ENCODE results near the gene ZNF385D.

Gene ZNF385D

DNA sequence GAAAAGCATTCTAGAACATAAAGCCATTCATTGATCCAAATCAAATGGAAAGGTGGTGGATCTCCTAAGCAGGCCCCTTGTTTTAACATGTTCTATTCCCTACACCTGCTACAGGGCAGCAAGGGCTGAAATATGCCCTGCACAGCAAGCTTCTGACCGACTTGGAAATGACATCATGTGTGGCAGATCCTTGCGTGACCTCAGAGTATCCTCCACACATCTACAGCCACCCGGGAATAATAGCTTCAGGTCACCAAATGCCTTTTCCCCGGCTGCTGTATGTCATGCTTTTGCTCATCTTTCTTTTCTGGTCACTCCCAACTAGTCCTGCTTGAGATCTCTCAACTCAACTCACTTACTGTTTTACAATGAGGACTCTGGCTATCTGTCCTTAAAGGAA, 158.2 kb downstream of the ZNF385D start:
- Histone ChIP-seq H3K9ac (ENCODE audit: low read length in 5 of 5) (no peak overlapping the region), H3K27ac (ENCODE audit: low read depth, low read length) (no peak overlapping the region), H3K4me3 (ENCODE audit: low read depth in 1 of 5, low read length in 5 of 5) (no peak overlapping the region), H3K36me3 (ENCODE audit: control insufficient read depth in 5 of 5, insufficient read depth in 5 of 5, low read length in 5 of 5) (no peaks in the 10 kb centered on the region), H3K27me3 (ENCODE audit: control insufficient read depth in 5 of 5, insufficient read depth in 4 of 5, low read length in 5 of 5) (no peaks in the 10 kb centered on the region), H3K4me1 (ENCODE audit: control insufficient read depth in 5 of 5, insufficient read depth in 5 of 5, low read length in 5 of 5) (no peaks in the 10 kb centered on the region), H3K9me3 (ENCODE audit: control insufficient read depth in 5 of 5, low read length in 5 of 5) (no peaks in the 10 kb centered on the region)

GRCh38 chr3:21587894-21588293, 163.1 kb downstream of the ZNF385D start:
- H3K4me1 ChIP-seq (ENCODE audit: control insufficient read depth in 5 of 5, insufficient read depth in 5 of 5, low read length in 5 of 5), result peaks cover 0 to 5% (median 0%) of the 10 kb centered on the region in 5 donors
- H3K4me3 ChIP-seq (ENCODE audit: low read depth in 1 of 5, low read length in 5 of 5), result no peak overlapping the region
- H3K27ac ChIP-seq (ENCODE audit: low read depth, low read length), result no peak overlapping the region
- no peaks in the 10 kb centered on the region for H3K36me3 ChIP-seq (ENCODE audit: control insufficient read depth in 5 of 5, insufficient read depth in 5 of 5, low read length in 5 of 5)
- no peak overlapping the region for H3K9ac ChIP-seq (ENCODE audit: low read length in 5 of 5)
- no peaks in the 10 kb centered on the region for H3K27me3 ChIP-seq (ENCODE audit: control insufficient read depth in 5 of 5, insufficient read depth in 4 of 5, low read length in 5 of 5)
- H3K9me3 ChIP-seq (ENCODE audit: control insufficient read depth in 5 of 5, low read length in 5 of 5), result no peaks in the 10 kb centered on the region

DNA sequence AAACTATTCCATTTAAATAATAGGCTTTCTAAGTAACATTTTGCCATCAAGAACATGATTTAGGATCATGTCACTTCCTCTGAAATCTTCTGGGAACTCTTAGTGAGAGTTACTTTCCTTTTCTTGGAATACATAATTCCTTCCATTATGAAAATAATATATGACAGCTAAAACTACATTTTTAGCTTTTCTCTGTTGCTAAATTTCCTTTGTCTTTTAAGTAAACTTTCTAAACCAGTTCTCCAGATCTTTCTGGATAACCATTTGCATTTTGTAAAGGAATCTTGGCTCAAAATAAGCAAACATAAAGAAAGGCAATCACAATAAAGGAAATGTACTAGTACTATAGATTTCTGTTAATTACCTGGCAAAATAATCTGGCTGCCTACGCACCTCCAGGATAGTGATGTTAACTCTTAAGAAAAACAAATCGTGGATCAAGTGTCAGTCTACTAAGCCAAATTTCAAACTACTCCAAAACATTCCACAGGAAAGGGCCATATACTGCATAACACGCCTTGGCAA, 165.7 kb downstream of the ZNF385D start:
- Histone ChIP-seq H3K9me3 (ENCODE audit: control insufficient read depth in 5 of 5, low read length in 5 of 5) (no peaks in the 10 kb centered on the region), H3K4me3 (ENCODE audit: low read depth in 1 of 5, low read length in 5 of 5) (no peak overlapping the region), H3K27me3 (ENCODE audit: control insufficient read depth in 5 of 5, insufficient read depth in 4 of 5, low read length in 5 of 5) (no peaks in the 10 kb centered on the region), H3K4me1 (ENCODE audit: control insufficient read depth in 5 of 5, insufficient read depth in 5 of 5, low read length in 5 of 5) (peaks cover 0 to 8% (median 0%) of the 10 kb centered on the region in 5 donors), H3K9ac (ENCODE audit: low read length in 5 of 5) (no peak overlapping the region), H3K36me3 (ENCODE audit: control insufficient read depth in 5 of 5, insufficient read depth in 5 of 5, low read length in 5 of 5) (no peaks in the 10 kb centered on the region), H3K27ac (ENCODE audit: low read depth, low read length) (no peak overlapping the region)

DNA sequence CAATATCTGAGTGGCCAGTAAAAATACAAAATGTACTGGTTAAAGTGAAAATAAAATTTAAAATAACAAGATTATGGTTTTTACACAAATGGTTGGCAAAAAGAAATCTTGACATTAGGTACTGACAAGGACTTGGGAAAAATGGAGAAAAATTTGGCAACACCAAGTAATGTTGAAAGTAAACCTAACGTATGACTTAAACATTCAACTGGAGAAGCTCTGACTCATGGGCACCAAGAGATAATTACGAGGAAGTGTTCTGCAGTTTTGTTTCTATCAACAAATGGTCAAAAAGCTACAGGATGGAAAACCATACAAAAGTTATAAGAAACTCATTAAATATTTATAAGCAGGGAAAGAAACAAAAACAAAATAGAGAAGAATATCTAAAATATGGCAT, 177.7 kb downstream of the ZNF385D start:
- Histone ChIP-seq H3K27me3 (ENCODE audit: control insufficient read depth in 5 of 5, insufficient read depth in 4 of 5, low read length in 5 of 5) (no peaks in the 10 kb centered on the region), H3K9me3 (ENCODE audit: control insufficient read depth in 5 of 5, low read length in 5 of 5) (no peaks in the 10 kb centered on the region), H3K36me3 (ENCODE audit: control insufficient read depth in 5 of 5, insufficient read depth in 5 of 5, low read length in 5 of 5) (no peaks in the 10 kb centered on the region), H3K9ac (ENCODE audit: low read length in 5 of 5) (no peak overlapping the region), H3K4me3 (ENCODE audit: low read depth in 1 of 5, low read length in 5 of 5) (no peak overlapping the region), H3K27ac (ENCODE audit: low read depth, low read length) (no peak overlapping the region), H3K4me1 (ENCODE audit: control insufficient read depth in 5 of 5, insufficient read depth in 5 of 5, low read length in 5 of 5) (no peaks in the 10 kb centered on the region)

GRCh38 chr3:21564531-21564930, 186.5 kb downstream of the ZNF385D start:
- no peak overlapping the region for H3K27ac ChIP-seq (ENCODE audit: low read depth, low read length)
- H3K27me3 ChIP-seq (ENCODE audit: control insufficient read depth in 5 of 5, insufficient read depth in 4 of 5, low read length in 5 of 5), result no peaks in the 10 kb centered on the region
- H3K4me3 ChIP-seq (ENCODE audit: low read depth in 1 of 5, low read length in 5 of 5), result no peak overlapping the region
- H3K36me3 ChIP-seq (ENCODE audit: control insufficient read depth in 5 of 5, insufficient read depth in 5 of 5, low read length in 5 of 5), result no peaks in the 10 kb centered on the region
- H3K9me3 ChIP-seq (ENCODE audit: control insufficient read depth in 5 of 5, low read length in 5 of 5), result no peaks in the 10 kb centered on the region
- no peak overlapping the region for H3K9ac ChIP-seq (ENCODE audit: low read length in 5 of 5)
- peaks cover 0 to 12% (median 0%) of the 10 kb centered on the region in 5 donors for H3K4me1 ChIP-seq (ENCODE audit: control insufficient read depth in 5 of 5, insufficient read depth in 5 of 5, low read length in 5 of 5)

DNA sequence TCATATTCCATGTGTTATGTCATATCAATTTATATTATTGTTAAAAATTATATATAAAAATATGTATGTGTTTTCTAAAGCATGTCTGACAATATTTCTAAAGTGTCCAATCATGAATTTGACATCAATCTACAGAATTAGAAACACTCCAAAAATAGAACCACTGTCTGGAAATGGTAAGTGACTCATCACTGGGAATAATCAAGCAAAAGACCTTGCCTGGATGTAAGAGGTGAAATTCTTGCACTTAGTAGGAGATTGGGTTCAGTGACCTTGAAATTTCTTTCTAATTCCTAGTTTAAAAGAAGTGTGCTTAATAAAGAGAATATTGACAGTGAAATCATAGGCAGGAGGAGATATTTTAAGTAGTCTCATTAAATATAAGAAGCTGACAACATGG, 188.8 kb downstream of the ZNF385D start:
- no peaks in the 10 kb centered on the region for H3K36me3 ChIP-seq (ENCODE audit: control insufficient read depth in 5 of 5, insufficient read depth in 5 of 5, low read length in 5 of 5)
- peaks cover 0 to 12% (median 0%) of the 10 kb centered on the region in 5 donors for H3K4me1 ChIP-seq (ENCODE audit: control insufficient read depth in 5 of 5, insufficient read depth in 5 of 5, low read length in 5 of 5)
- H3K27ac ChIP-seq (ENCODE audit: low read depth, low read length), result no peak overlapping the region
- no peaks in the 10 kb centered on the region for H3K27me3 ChIP-seq (ENCODE audit: control insufficient read depth in 5 of 5, insufficient read depth in 4 of 5, low read length in 5 of 5)
- H3K9me3 ChIP-seq (ENCODE audit: control insufficient read depth in 5 of 5, low read length in 5 of 5), result no peaks in the 10 kb centered on the region
- H3K4me3 ChIP-seq (ENCODE audit: low read depth in 1 of 5, low read length in 5 of 5), result no peak overlapping the region
- H3K9ac ChIP-seq (ENCODE audit: low read length in 5 of 5), result no peak overlapping the region

DNA sequence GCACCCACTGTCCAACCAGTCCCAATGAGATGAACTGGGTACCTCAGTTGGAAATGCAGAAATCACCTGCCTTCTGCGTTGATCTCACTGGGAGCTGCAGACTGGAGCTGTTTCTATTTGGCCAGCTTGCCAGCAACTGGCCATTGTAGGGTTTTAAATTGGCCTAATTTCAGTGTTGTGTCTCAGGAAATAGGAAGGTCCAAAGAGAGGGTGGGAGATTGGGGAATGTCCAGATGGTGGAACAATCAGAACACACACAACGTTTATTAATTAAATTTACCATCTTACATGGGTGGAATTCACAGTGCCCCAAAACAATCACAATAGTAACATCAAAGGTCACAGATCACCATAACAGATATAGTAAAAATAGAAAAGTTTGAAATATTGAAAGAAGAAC, 189.5 kb downstream of the ZNF385D start:
- no peak overlapping the region for H3K27ac ChIP-seq (ENCODE audit: low read depth, low read length)
- no peak overlapping the region for H3K4me3 ChIP-seq (ENCODE audit: low read depth in 1 of 5, low read length in 5 of 5)
- no peak overlapping the region for H3K9ac ChIP-seq (ENCODE audit: low read length in 5 of 5)
- H3K36me3 ChIP-seq (ENCODE audit: control insufficient read depth in 5 of 5, insufficient read depth in 5 of 5, low read length in 5 of 5), result no peaks in the 10 kb centered on the region
- H3K9me3 ChIP-seq (ENCODE audit: control insufficient read depth in 5 of 5, low read length in 5 of 5), result no peaks in the 10 kb centered on the region
- no peaks in the 10 kb centered on the region for H3K27me3 ChIP-seq (ENCODE audit: control insufficient read depth in 5 of 5, insufficient read depth in 4 of 5, low read length in 5 of 5)
- H3K4me1 ChIP-seq (ENCODE audit: control insufficient read depth in 5 of 5, insufficient read depth in 5 of 5, low read length in 5 of 5), result peaks cover 0 to 12% (median 0%) of the 10 kb centered on the region in 5 donors

GRCh38 chr3:21551019-21551418, 200.0 kb downstream of the ZNF385D start:
- no peaks in the 10 kb centered on the region for H3K9me3 ChIP-seq (ENCODE audit: control insufficient read depth in 5 of 5, low read length in 5 of 5)
- no peaks in the 10 kb centered on the region for H3K27me3 ChIP-seq (ENCODE audit: control insufficient read depth in 5 of 5, insufficient read depth in 4 of 5, low read length in 5 of 5)
- no peak overlapping the region for H3K4me3 ChIP-seq (ENCODE audit: low read depth in 1 of 5, low read length in 5 of 5)
- H3K4me1 ChIP-seq (ENCODE audit: control insufficient read depth in 5 of 5, insufficient read depth in 5 of 5, low read length in 5 of 5), result no peaks in the 10 kb centered on the region
- no peak overlapping the region for H3K9ac ChIP-seq (ENCODE audit: low read length in 5 of 5)
- H3K27ac ChIP-seq (ENCODE audit: low read depth, low read length), result no peak overlapping the region
- no peaks in the 10 kb centered on the region for H3K36me3 ChIP-seq (ENCODE audit: control insufficient read depth in 5 of 5, insufficient read depth in 5 of 5, low read length in 5 of 5)

- H3K36me3 ChIP-seq (ENCODE audit: control insufficient read depth in 5 of 5, insufficient read depth in 5 of 5, low read length in 5 of 5), result no peaks in the 10 kb centered on the region
- no peaks in the 10 kb centered on the region for H3K4me1 ChIP-seq (ENCODE audit: control insufficient read depth in 5 of 5, insufficient read depth in 5 of 5, low read length in 5 of 5)
- no peaks in the 10 kb centered on the region for H3K9me3 ChIP-seq (ENCODE audit: control insufficient read depth in 5 of 5, low read length in 5 of 5)
- no peak overlapping the region for H3K9ac ChIP-seq (ENCODE audit: low read length in 5 of 5)
- no peaks in the 10 kb centered on the region for H3K27me3 ChIP-seq (ENCODE audit: control insufficient read depth in 5 of 5, insufficient read depth in 4 of 5, low read length in 5 of 5)
- no peak overlapping the region for H3K4me3 ChIP-seq (ENCODE audit: low read depth in 1 of 5, low read length in 5 of 5)
- no peak overlapping the region for H3K27ac ChIP-seq (ENCODE audit: low read depth, low read length)
Observed at GRCh38 chr3:21544076-21544462, 206.9 kb downstream of the ZNF385D start.

- no peaks in the 10 kb centered on the region for H3K36me3 ChIP-seq (ENCODE audit: control insufficient read depth in 5 of 5, insufficient read depth in 5 of 5, low read length in 5 of 5)
- H3K27ac ChIP-seq (ENCODE audit: low read depth, low read length), result no peak overlapping the region
- no peak overlapping the region for H3K9ac ChIP-seq (ENCODE audit: low read length in 5 of 5)
- no peaks in the 10 kb centered on the region for H3K27me3 ChIP-seq (ENCODE audit: control insufficient read depth in 5 of 5, insufficient read depth in 4 of 5, low read length in 5 of 5)
- H3K9me3 ChIP-seq (ENCODE audit: control insufficient read depth in 5 of 5, low read length in 5 of 5), result no peaks in the 10 kb centered on the region
- no peak overlapping the region for H3K4me3 ChIP-seq (ENCODE audit: low read depth in 1 of 5, low read length in 5 of 5)
- no peaks in the 10 kb centered on the region for H3K4me1 ChIP-seq (ENCODE audit: control insufficient read depth in 5 of 5, insufficient read depth in 5 of 5, low read length in 5 of 5)
Observed at GRCh38 chr3:21543380-21544075, 207.5 kb downstream of the ZNF385D start.
